Naive B cell (primary cell): ENCODE measurements around the gene TROAP. TPM values are rescaled to one million over a fixed set of nuclear protein-coding genes. Genes with fewer than 3 reads are reported as not detected.

ENCODE experiments used
- polyA plus RNA-seq, 6 donors: library from polyadenylated mRNA; unstranded; fragments of 300-500 nt; fragmentation: Illumina TruSeq; gene quantifications; one replicate each; pipeline ENCODE4 v1.2.3, GENCODE V29; 2021; ENCODE audit warnings: low read depth in 6 of 6

Gene TROAP
- polyA plus RNA-seq, 6 donors from 2014 or later, result 0.86 to 2.1 TPM; not detected in 4

Other genes starting within 250 kb of the TROAP start
- not detected for gene DHH, start 228.5 kb upstream of the TROAP start, polyA plus RNA-seq
- 10 to 100 TPM; 42.4 to 93.6 (median 59.1) TPM for gene LMBR1L, start 212.4 kb upstream of the TROAP start, polyA plus RNA-seq
- 100 to 1,000 TPM; 355 to 614 (median 402) TPM for gene TUBA1B, start 191.9 kb upstream of the TROAP start, polyA plus RNA-seq
- 100 to 1,000 TPM; 272 to 383 (median 304) TPM for gene TUBA1A, start 134.2 kb upstream of the TROAP start, polyA plus RNA-seq
- 10 to 100 TPM; 17.0 to 38.9 (median 31.9) TPM for gene TUBA1C, start 58.2 kb upstream of the TROAP start, polyA plus RNA-seq
- not detected for gene PRPH, start 28.1 kb upstream of the TROAP start, polyA plus RNA-seq
- gene C1QL4, start 13.9 kb downstream of the TROAP start, polyA plus RNA-seq, result not detected
- not detected for gene DNAJC22, start 23.6 kb downstream of the TROAP start, polyA plus RNA-seq
- 10 to 100 TPM in 1 of 6 donors, 1 to 10 TPM in 5; 1.9 to 11.4 (median 9.0) TPM for gene SPATS2, start 44.2 kb downstream of the TROAP start, polyA plus RNA-seq
- gene KCNH3, start 215.8 kb downstream of the TROAP start, polyA plus RNA-seq, result under 1 TPM in 3 of 6 donors, not detected in 3; 0.09 to 0.33 (median 0.18) TPM
- gene MCRS1, start 244.9 kb downstream of the TROAP start, polyA plus RNA-seq, result 10 to 100 TPM; 41.5 to 54.5 (median 51.1) TPM